HG02938 (cell line): Measurements from ENCODE around the gene VAV1.

Source experiments
- ATAC-seq: cut with Tn5 transposase; IDR thresholded peaks from one replicate; pipeline ENCODE4 v1.9.1; 2021; ENCODE audit warnings: mild to moderate bottlenecking, moderate library complexity; ENCODE audit not compliant: unreplicated experiment

The VAV1 gene

GRCh38 chr19:6886277-6886897 lies 113.9 kb downstream of the VAV1 start:
- ATAC-seq: no peak

GRCh38 chr19:6887316-6887715 lies 114.8 kb downstream of the VAV1 start, which contains the start of gene ADGRE1:
Gene ADGRE1, plus strand, starts transcription at chr19:6887579. Its CDS starts 30 bp downstream, at chr19:6887609.
- ATAC-seq: no peak

GRCh38 chr19:6888967-6889366 lies 116.5 kb downstream of the VAV1 start:
- no peak for ATAC-seq

GRCh38 chr19:6890401-6890913 lies 117.9 kb downstream of the VAV1 start:
- ATAC-seq: no peak

- no peak for ATAC-seq
Measured at GRCh38 chr19:6890938-6891337, 118.4 kb downstream of the VAV1 start.

- ATAC-seq: no peak
Measured at GRCh38 chr19:6891761-6892385, 119.4 kb downstream of the VAV1 start.

- ATAC-seq: no peak
Measured at GRCh38 chr19:6894313-6894712, 121.8 kb downstream of the VAV1 start.

GRCh38 chr19:6903446-6903845 lies 130.9 kb downstream of the VAV1 start:
- no peak for ATAC-seq

GRCh38 chr19:6906559-6907060 lies 134.1 kb downstream of the VAV1 start:
- no peak for ATAC-seq
